Fibroblast of the aortic adventitia (primary cell): Measurements from ENCODE around the gene BHLHE23. TPM values are rescaled to one million over a fixed set of nuclear protein-coding genes. Genes with fewer than 3 reads are reported as not detected.

Experiments used
- DNase-seq: peaks from one replicate; pipeline ENCODE4 v3.0.0-alpha.2; 2010; ENCODE audit warnings: low read depth
- H3K4me3 ChIP-seq: 2 replicates; pipeline ENCODE4 v1.5.1; 2011; ENCODE audit warnings: low read depth, mild to moderate bottlenecking, control low read depth, low read length, moderate library complexity
- CTCF ChIP-seq: IDR thresholded peaks from 2 replicates; pipeline ENCODE4 v1.5.1; 2011; ENCODE audit warnings: mild to moderate bottlenecking, low read length, control low read depth, inconsistent platforms; ENCODE audit not compliant: insufficient read depth
- total RNA-seq: library from RNA; depleted of rRNA; stranded (reverse); fragments of >200 nt; gene quantifications from 2 replicates; pipeline ENCODE4 v1.2.3, GENCODE V29; 2012; ENCODE audit warnings: low replicate concordance

Gene BHLHE23
- total RNA-seq, 1 donor, result not detected

DNA sequence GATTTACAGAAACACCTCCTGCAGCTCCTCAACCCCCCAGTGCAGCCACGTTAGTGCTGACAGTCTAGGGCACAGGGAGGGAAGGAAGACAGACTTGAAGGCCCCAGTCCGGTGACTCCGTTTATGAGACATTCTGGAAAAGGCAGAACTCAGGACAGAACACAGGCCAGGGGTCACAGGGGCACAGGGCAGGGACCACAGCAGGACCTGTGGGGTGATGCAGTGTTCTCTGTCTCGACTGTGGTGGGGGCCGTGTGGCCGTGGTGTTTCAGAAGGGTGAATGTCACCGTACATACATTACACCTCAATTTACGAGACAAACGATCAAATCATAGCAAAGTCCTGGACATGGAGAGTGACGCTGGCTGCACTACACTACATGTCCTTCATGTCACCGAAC is 11.3 kb downstream of the BHLHE23 start:
- no peak for TF ChIP-seq CTCF
- H3K4me3 ChIP-seq, result no peak overlapping the region
- DNase-seq, result no peak

- no peak for DNase-seq
- H3K4me3 ChIP-seq, result no peak overlapping the region
- no peak for TF ChIP-seq CTCF
Measured at GRCh38 chr20:62994869-62995281, 11.9 kb downstream of the BHLHE23 start.

DNA sequence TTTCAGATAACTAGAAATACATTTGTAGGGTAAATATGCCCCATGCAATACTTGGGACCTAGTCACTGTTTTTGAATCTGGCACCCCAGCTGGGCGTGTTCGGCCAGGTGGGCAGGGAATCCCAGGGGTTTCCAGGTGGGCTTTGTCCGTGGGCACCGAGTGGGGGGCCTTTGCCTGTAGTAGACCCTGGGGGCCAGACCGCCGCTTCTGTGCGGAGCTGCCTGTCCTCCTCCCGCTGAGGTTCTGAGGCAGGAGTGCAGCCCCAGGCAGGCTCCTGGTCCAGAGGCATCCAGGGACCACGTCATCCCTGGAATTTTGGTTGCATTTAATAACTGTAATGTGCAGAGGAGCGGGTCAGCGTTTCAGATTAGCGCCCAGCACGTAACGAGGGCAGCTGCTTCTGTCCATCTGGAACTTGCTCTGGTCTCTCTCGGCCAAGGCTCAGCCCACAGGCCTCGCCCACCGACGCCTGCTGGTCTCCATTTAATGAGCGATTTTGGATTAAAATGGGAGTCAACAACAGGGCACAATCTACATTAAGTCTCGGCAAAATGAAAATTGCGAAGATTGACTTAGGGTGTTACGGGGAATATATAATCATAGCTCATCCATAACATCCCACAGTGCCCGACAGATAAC is 12.8 kb downstream of the BHLHE23 start:
- no peak overlapping the region for H3K4me3 ChIP-seq
- no peak for DNase-seq
- TF ChIP-seq CTCF, result no peak

DNA sequence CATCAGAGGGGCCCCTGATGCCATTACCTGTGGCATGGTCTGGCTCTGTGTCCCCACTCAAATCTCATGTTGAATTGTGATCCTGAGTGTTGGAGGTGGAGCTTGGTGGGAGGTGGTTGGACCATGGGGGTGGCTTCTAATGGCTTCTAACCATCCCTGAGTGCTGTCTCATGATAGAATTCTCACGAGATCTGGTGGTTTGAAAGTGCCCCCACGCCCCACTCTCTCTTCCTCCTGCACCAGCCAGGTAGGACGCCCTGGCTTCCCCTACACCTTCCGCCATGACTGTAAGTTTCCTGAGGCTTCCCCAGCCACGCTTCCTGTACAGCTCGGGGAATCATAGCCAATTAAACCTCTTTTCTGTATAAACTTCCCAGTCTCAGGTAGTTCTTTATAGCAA is 14.9 kb downstream of the BHLHE23 start:
- DNase-seq, result no peak
- H3K4me3 ChIP-seq, result no peak overlapping the region
- no peak for TF ChIP-seq CTCF

GRCh38 chr20:62991196-62991807 is 15.5 kb downstream of the BHLHE23 start:
- TF ChIP-seq CTCF, result no peak
- no peak for DNase-seq
- no peak overlapping the region for H3K4me3 ChIP-seq

DNA sequence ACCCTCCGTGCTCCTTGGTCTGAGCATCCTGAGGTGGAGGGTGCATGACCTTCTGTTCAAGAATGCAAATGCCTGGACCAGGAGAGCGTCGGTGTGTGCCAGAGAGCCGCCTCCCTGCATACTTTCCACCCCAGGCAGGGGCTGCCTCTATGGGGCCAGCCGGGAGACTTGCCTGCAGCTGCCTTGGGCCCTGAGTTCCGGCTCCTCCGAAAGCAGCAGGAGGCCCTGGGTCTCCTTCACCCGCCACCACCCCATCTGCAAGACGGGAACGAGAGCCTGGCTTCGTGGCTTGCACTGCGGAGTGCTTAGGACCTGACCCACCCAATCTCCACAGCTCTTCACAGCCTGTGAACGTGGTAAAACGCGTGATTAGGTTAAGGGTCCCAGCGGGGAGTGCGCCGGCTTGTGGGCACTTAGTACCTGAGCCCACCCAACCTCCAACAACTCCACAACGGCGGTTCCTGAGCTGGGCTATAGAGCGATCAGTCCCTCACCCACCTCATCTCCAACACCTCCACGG is 16.4 kb downstream of the BHLHE23 start:
- H3K4me3 ChIP-seq, result no peak overlapping the region
- TF ChIP-seq CTCF, result no peak
- DNase-seq, result no peak
